HG02678 (cell line): Measurements from ENCODE around the gene PTPRD.
"Not testable (repeated sequence)": the region's sequence is repeated elsewhere in the genome, so short reads cannot be mapped to it uniquely, and the experiment has no call there.

Source experiments
- ATAC-seq: cut with Tn5 transposase; IDR thresholded peaks from one replicate; pipeline ENCODE4 v1.9.1; 2021; ENCODE audit warnings: mild to moderate bottlenecking, moderate library complexity; ENCODE audit not compliant: unreplicated experiment

The PTPRD gene

GRCh38 chr9:8713149-8713810 lies 1899.5 kb downstream of the PTPRD start:
- no peak for ATAC-seq

- no peak for ATAC-seq
Observed at GRCh38 chr9:8709731-8710130, 1903.1 kb downstream of the PTPRD start.

- no peak for ATAC-seq
Observed at GRCh38 chr9:8708728-8709127, 1904.1 kb downstream of the PTPRD start.

- ATAC-seq, result no peak
Observed at GRCh38 chr9:8706998-8707397, 1905.8 kb downstream of the PTPRD start.

GRCh38 chr9:8706531-8706930 lies 1906.3 kb downstream of the PTPRD start:
- ATAC-seq, result no peak

GRCh38 chr9:8705861-8706260 lies 1906.9 kb downstream of the PTPRD start:
- no peak for ATAC-seq

GRCh38 chr9:8703904-8704303 lies 1908.9 kb downstream of the PTPRD start:
- no peak for ATAC-seq

GRCh38 chr9:8701904-8702303 lies 1910.9 kb downstream of the PTPRD start:
- ATAC-seq, result no peak

GRCh38 chr9:8697565-8697964 lies 1915.2 kb downstream of the PTPRD start:
- ATAC-seq, result not testable (repeated sequence)

- no peak for ATAC-seq
Observed at GRCh38 chr9:8696516-8696915, 1916.3 kb downstream of the PTPRD start.

- no peak for ATAC-seq
Observed at GRCh38 chr9:8694983-8695588, 1917.7 kb downstream of the PTPRD start.

GRCh38 chr9:8693464-8693863 lies 1919.3 kb downstream of the PTPRD start:
- ATAC-seq, result no peak

GRCh38 chr9:8686516-8686915 lies 1926.3 kb downstream of the PTPRD start:
- ATAC-seq, result no peak

- no peak for ATAC-seq
Observed at GRCh38 chr9:8685825-8686224, 1927.0 kb downstream of the PTPRD start.

- ATAC-seq, result no peak
Observed at GRCh38 chr9:8684978-8685708, 1927.7 kb downstream of the PTPRD start.

- no peak for ATAC-seq
Observed at GRCh38 chr9:8683496-8683895, 1929.3 kb downstream of the PTPRD start.

- no peak for ATAC-seq
Observed at GRCh38 chr9:8680658-8681057, 1932.1 kb downstream of the PTPRD start.

GRCh38 chr9:8680157-8680556 lies 1932.6 kb downstream of the PTPRD start:
- no peak for ATAC-seq

- ATAC-seq, result no peak
Observed at GRCh38 chr9:8679371-8679822, 1933.4 kb downstream of the PTPRD start.

- no peak for ATAC-seq
Observed at GRCh38 chr9:8677741-8678140, 1935.1 kb downstream of the PTPRD start.

- no peak for ATAC-seq
Observed at GRCh38 chr9:8674536-8674935, 1938.3 kb downstream of the PTPRD start.

GRCh38 chr9:8673830-8674229 lies 1939.0 kb downstream of the PTPRD start:
- no peak for ATAC-seq
